Activated naive CD4-positive, alpha-beta T cell treated with anti-CD3 and anti-CD28 coated beads, Interleukin-2, amount 50 U/mL, for 72 hours (primary cell): ENCODE data around the gene FASN. TPM values are rescaled to one million over a fixed set of nuclear protein-coding genes. Genes with fewer than 3 reads are reported as not detected.
A peak's percentile ranks its signal among the peaks of the same experiment; 100 is the strongest.

ENCODE experiments used
- ATAC-seq, 2 donors: fragments of 150-1000 bp; cut with Tn5 transposase; 2 replicates each; pipeline ENCODE4 v1.10.0; 2021; ENCODE audit warnings: mild to moderate bottlenecking in 2 of 2, moderate library complexity in 2 of 2
- DNase-seq, 2 donors: peaks; one replicate each; pipeline ENCODE4 v3.0.0; 2021 to 2022; ENCODE audit warnings: low spot score in 2 of 2
- H3K27ac Mint-ChIP-seq, 2 donors: one replicate each; pipeline ENCODE4 v1.8.0; 2022; ENCODE audit warnings: mild to moderate bottlenecking in 2 of 2, mixed read lengths in 2 of 2
- H3K36me3 Mint-ChIP-seq, 2 donors: one replicate each; pipeline ENCODE4 v1.8.0; 2022; ENCODE audit warnings: mixed read lengths in 2 of 2
- H3K9me3 Mint-ChIP-seq, 2 donors: one replicate each; pipeline ENCODE4 v1.8.0; 2022; ENCODE audit warnings: mixed read lengths in 2 of 2
- total RNA-seq, 2 donors: library from RNA; stranded (reverse); gene quantifications; one replicate each; pipeline ENCODE4 v1.2.3, GENCODE V29; 2022

Gene FASN
- total RNA-seq, 2 donors from 2014 or later = 82.6 to 171 TPM

- DNase-seq (no peak), ATAC-seq (no peak)
- Mint-ChIP-seq H3K9me3 (no peaks in the 10 kb centered on the region), H3K36me3 (peaks cover 0 to 9% of the 10 kb centered on the region in 2 donors), H3K27ac (peak overlapping the region in 1 of 2 donors; percentile 70)
These were observed 10.5 kb upstream of the FASN start for GRCh38 chr17:82108496-82108945.

DNA sequence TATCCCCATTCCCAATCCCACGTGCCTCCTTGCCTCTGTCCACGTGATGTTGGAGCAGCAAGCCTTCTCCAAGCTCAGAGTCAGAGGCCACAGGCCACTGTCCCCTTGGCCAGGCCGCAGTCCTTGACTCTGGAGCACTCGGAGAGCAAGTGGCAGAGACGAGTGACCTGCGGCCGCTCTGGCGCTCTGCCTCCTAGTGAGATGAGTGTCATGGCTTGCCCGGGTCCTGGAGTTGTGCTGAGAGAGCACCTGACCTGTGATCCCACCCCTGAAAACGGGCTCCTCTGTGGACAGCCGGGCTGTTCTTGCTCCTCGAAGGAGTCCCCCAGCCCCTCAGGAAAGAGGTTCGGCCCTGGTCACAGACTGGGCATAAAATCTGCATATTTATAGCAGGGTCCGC lies 10.0 kb upstream of the FASN start:
- Mint-ChIP-seq H3K27ac (peak overlapping the region in 1 of 2 donors; percentile 70), H3K9me3 (no peaks in the 10 kb centered on the region), H3K36me3 (peaks cover 0 to 9% of the 10 kb centered on the region in 2 donors)
- no peak for DNase-seq
- ATAC-seq = no peak

GRCh38 chr17:82107341-82107860 lies 9.4 kb upstream of the FASN start:
- no peaks in the 10 kb centered on the region for H3K9me3 Mint-ChIP-seq
- H3K36me3 Mint-ChIP-seq = peaks cover 0 to 9% of the 10 kb centered on the region in 2 donors
- no peak for DNase-seq
- no peak for ATAC-seq
- H3K27ac Mint-ChIP-seq = peak overlapping the region; percentile 60 to 91

GRCh38 chr17:82106688-82107305 lies 8.8 kb upstream of the FASN start:
- peaks cover 0 to 9% of the 10 kb centered on the region in 2 donors for H3K36me3 Mint-ChIP-seq
- DNase-seq (no peak), ATAC-seq (peak in 1 of 2 donors; percentile 2)
- H3K27ac Mint-ChIP-seq = peak overlapping the region; percentile 91 to 95
- no peaks in the 10 kb centered on the region for H3K9me3 Mint-ChIP-seq

DNA sequence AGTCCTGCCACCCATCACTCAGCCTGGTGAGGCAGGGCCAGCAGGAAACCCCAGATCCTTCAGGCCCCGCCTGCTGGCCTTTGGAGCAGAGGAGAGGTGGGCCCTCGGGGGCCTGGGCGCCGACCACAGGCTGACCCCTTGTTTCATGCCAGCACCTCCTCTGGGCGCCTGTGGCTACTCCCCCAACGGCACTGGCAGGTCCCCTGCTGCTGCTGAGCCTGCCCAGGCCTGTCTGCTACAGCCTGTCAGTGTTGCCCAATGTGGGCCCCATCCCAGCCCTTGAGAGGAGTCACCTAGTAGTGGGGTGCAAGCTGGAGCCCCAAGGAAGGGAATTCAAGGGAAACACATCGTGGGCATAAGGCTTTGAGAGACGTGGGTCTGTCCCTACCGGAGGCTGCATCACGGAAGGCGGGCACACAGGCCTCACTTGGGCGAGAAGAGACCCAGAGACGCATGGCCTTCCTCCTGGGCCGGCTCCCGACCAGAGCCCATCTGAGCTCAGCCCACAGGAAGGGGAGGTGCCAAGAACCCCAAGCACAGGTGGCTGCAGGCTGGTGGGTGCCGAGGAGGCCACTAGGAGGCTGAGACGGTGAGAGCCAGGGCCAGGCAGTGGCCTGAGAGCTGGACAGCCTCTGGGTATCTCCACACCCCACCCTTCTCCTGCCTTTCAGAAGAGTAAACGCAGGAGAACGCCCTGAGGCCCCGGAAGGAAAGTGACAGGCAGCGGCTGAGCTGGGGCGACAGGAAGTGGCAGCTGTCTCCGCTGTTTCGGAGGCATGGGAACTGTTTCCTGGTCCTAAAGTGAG lies 8.0 kb upstream of the FASN start:
- peak overlapping the region; percentile 91 to 95 for H3K27ac Mint-ChIP-seq

GRCh38 chr17:82105417-82105881 lies 7.4 kb upstream of the FASN start:
- no peaks in the 10 kb centered on the region for H3K9me3 Mint-ChIP-seq
- H3K36me3 Mint-ChIP-seq = peaks cover 0 to 9% of the 10 kb centered on the region in 2 donors
- peak overlapping the region; percentile 91 to 95 for H3K27ac Mint-ChIP-seq
- ATAC-seq (no peak), DNase-seq (no peak)

More for the DNA sequence above, 8.0 kb upstream of the FASN start:
- ATAC-seq (peak; percentile 88 to 94), DNase-seq (peak; percentile 66 to 82)
- no peaks in the 10 kb centered on the region for H3K9me3 Mint-ChIP-seq
- H3K36me3 Mint-ChIP-seq = peaks cover 0 to 9% of the 10 kb centered on the region in 2 donors

- peaks cover 0 to 9% of the 10 kb centered on the region in 2 donors for H3K36me3 Mint-ChIP-seq
- no peaks in the 10 kb centered on the region for H3K9me3 Mint-ChIP-seq
- peak overlapping the region; percentile 68 to 91 for H3K27ac Mint-ChIP-seq
- DNase-seq (no peak), ATAC-seq (no peak)
These were observed 6.9 kb upstream of the FASN start for GRCh38 chr17:82104797-82105416.

GRCh38 chr17:82103553-82104451 lies 5.8 kb upstream of the FASN start:
- Mint-ChIP-seq H3K36me3 (peaks cover 0 to 9% of the 10 kb centered on the region in 2 donors), H3K9me3 (no peaks in the 10 kb centered on the region), H3K27ac (peak overlapping the region in 1 of 2 donors; percentile 18)
- DNase-seq (no peak), ATAC-seq (no peak)

GRCh38 chr17:82101767-82102679 lies 4.0 kb upstream of the FASN start:
- Mint-ChIP-seq H3K36me3 (peaks cover 0 to 9% of the 10 kb centered on the region in 2 donors), H3K9me3 (no peaks in the 10 kb centered on the region), H3K27ac (no peak overlapping the region)
- no peak for ATAC-seq
- DNase-seq = no peak

GRCh38 chr17:82101301-82101715 lies 3.3 kb upstream of the FASN start:
- no peak for DNase-seq
- Mint-ChIP-seq H3K36me3 (peaks cover 0 to 6% of the 10 kb centered on the region in 2 donors), H3K27ac (peak overlapping the region in 1 of 2 donors; percentile 30), H3K9me3 (no peaks in the 10 kb centered on the region)
- no peak for ATAC-seq

DNA sequence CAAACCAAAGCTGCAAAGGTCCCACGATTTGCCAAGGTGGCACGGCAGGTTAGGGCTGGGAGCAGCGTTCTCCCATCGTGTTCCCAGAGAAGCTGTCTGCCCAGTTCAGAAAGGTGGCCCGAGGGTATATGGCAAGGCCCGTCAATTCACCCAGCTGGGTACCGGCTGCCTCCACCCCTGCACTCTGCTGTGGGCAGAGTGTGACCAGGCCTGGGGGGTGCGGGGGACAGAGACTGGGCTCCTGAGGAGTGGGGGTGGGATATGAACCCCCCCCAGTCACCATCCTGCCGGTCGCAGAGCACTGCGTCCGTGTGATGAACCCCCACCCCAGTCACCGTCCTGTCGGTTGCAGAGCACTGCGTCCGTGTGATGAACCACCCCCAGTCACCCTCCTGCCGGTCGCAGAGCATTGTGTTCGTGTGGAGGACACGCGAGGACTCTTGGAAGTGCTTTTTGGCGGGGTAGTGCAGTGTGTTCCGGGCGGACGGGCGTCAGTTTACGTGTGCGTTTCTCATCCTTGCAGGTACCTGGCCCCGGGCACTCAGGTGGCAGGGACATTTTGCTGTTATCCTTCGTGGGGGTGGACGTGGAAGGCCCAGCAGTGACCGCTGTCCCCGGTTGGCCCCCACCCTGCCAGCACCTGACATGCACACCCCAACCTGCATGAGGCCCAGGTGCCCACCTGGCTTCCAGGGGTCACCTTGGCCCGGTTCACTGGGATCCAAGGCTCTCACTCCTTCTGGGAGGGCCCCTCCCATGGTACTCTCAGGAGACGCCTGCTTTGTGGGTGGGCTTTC lies 2.7 kb upstream of the FASN start:
- no peak for DNase-seq
- no peak for ATAC-seq
- no peaks in the 10 kb centered on the region for H3K9me3 Mint-ChIP-seq
- peaks cover 0 to 4% of the 10 kb centered on the region in 2 donors for H3K36me3 Mint-ChIP-seq
- H3K27ac Mint-ChIP-seq = peak overlapping the region in 1 of 2 donors; percentile 30

DNA sequence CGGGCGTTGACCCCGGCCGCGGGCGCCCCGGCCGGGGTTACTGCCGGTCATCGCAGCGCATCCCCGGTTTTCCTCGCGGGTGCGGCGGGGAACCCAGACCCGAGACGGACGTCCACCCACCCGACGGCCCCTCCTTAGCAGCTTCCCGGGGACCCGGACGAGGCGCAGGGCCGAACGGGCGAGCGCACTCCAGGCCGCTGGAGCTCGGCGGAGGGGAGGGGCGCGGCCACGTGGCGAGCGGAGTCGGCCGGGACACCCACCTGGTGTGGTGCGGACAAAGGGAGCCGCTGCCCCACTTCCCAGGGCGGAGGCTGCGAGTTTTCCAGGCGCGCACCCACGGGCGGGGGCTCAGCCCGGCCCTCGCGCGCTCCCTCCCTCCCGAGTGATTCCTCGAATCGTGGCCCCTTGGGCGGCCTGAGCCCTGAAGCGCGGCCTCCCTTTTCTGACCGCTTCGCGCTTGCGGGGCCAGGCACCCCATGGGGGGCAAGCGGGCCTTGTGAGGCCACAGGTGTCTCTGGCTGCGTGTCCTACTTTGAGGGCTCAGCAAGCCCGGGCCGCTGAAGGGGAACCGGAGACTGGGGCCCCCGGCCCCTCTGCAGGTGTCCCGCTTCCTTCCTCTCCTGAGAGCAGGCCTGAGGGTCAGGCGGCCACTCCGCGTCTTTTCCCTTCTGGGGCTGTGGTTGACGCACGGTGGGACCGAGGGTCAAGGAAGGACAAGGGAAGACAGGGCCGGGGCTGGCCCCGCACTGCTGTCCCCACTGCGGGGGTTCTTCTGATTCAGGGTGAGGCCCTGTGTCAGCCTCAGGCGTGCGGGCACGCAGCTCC lies 1.1 kb upstream of the FASN start:
- ATAC-seq = peak; percentile 1 to 9
- peaks cover 0 to 4% of the 10 kb centered on the region in 2 donors for H3K36me3 Mint-ChIP-seq

GRCh38 chr17:82097919-82098168 lies 192 bp downstream of the FASN start:
- Mint-ChIP-seq H3K9me3 (no peaks in the 10 kb centered on the region), H3K36me3 (peaks cover 4 to 8% of the 10 kb centered on the region in 2 donors), H3K27ac (no peak overlapping the region)
- DNase-seq = no peak
- ATAC-seq = no peak

More for the DNA sequence above, 1.1 kb upstream of the FASN start:
- DNase-seq = no peak
- Mint-ChIP-seq H3K9me3 (no peaks in the 10 kb centered on the region), H3K27ac (peak overlapping the region; percentile 89 to 93)
